Liver (tissue), 3 donors: ENCODE results near the gene DCP2.

ENCODE experiments used
- ATF3 ChIP-seq: IDR thresholded peaks from 2 replicates; pipeline ENCODE4 v1.6.1; 2016; ENCODE audit warnings: antibody characterized with exemption
- CTCF ChIP-seq: fragments of 150-350 bp; IDR thresholded peaks from 2 replicates; pipeline ENCODE4 v1.5.1; 2017; ENCODE audit warnings: improper control_type of control experiment, low read depth, low read length; ENCODE audit not compliant: missing input control
- EGR1 ChIP-seq, 2 donors: IDR thresholded peaks; 2 replicates each; pipeline ENCODE4 v1.6.1; 2016 to 2018; ENCODE audit warnings: antibody characterized with exemption in 2 of 2, low read depth in 2 of 2
- GABPA ChIP-seq, 2 donors: IDR thresholded peaks in 1 of 2; conservative IDR thresholded peaks in 1 of 2; 2 replicates each; pipeline ENCODE4 v1.6.1; 2016; ENCODE audit warnings: antibody characterized with exemption in 2 of 2, mild to moderate bottlenecking in 1 of 2, moderate library complexity in 1 of 2
- JUND ChIP-seq, 2 donors: IDR thresholded peaks; 2 replicates each; pipeline ENCODE4 v1.6.1; 2016; ENCODE audit warnings: antibody characterized with exemption in 2 of 2
- NR2F2 ChIP-seq: IDR thresholded peaks from 2 replicates; pipeline ENCODE4 v1.6.1; 2016; ENCODE audit warnings: antibody characterized with exemption
- RAD21 ChIP-seq, 2 donors: IDR thresholded peaks; 2 replicates each; pipeline ENCODE4 v1.6.1; 2016; ENCODE audit warnings: antibody characterized with exemption in 2 of 2, mild to moderate bottlenecking in 2 of 2
- RXRA ChIP-seq, 2 donors: IDR thresholded peaks; 2 replicates each; pipeline ENCODE4 v1.6.1; 2017 to 2018; ENCODE audit warnings: antibody characterized with exemption in 2 of 2, mild to moderate bottlenecking in 1 of 2
- TAF1 ChIP-seq: conservative IDR thresholded peaks from 2 replicates; pipeline ENCODE4 v1.6.1; 2016; ENCODE audit warnings: antibody characterized with exemption, mild to moderate bottlenecking
- ZBTB33 ChIP-seq: IDR thresholded peaks from 2 replicates; pipeline ENCODE4 v1.6.1; 2016; ENCODE audit warnings: antibody characterized with exemption
- TF ChIP-seq, protein P1 (sequence below): IDR thresholded peaks from 2 replicates; pipeline ENCODE4 v1.6.1; 2016; ENCODE audit warnings: antibody characterized with exemption
- TF ChIP-seq, protein P2 (sequence below): IDR thresholded peaks from 2 replicates; pipeline ENCODE4 v1.6.1; 2016; ENCODE audit warnings: antibody characterized with exemption, mild to moderate bottlenecking
- donor health status: healthy.
- donor health status: healthy.

- TF ChIP-seq CTCF (no peak), GABPA (IDR thresholded peaks at IDR 0.05 in 1 of 2, conservative IDR thresholded peaks at IDR 0.05 in 1 of 2) (no peak), JUND (IDR thresholded peaks at IDR 0.05) (no peak), TAF1 (no peak), RXRA (IDR thresholded peaks at IDR 0.05) (no peak), ATF3 (no peak), EGR1 (IDR thresholded peaks at IDR 0.05; ENCODE audit: low read depth in 2 of 2) (no peak), NR2F2 (no peak), RAD21 (IDR thresholded peaks at IDR 0.05) (no peak), ZBTB33 (no peak)
- TF ChIP-seq, protein P1, sequence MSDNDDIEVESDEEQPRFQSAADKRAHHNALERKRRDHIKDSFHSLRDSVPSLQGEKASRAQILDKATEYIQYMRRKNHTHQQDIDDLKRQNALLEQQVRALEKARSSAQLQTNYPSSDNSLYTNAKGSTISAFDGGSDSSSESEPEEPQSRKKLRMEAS: no peak
- TF ChIP-seq, protein P2, sequence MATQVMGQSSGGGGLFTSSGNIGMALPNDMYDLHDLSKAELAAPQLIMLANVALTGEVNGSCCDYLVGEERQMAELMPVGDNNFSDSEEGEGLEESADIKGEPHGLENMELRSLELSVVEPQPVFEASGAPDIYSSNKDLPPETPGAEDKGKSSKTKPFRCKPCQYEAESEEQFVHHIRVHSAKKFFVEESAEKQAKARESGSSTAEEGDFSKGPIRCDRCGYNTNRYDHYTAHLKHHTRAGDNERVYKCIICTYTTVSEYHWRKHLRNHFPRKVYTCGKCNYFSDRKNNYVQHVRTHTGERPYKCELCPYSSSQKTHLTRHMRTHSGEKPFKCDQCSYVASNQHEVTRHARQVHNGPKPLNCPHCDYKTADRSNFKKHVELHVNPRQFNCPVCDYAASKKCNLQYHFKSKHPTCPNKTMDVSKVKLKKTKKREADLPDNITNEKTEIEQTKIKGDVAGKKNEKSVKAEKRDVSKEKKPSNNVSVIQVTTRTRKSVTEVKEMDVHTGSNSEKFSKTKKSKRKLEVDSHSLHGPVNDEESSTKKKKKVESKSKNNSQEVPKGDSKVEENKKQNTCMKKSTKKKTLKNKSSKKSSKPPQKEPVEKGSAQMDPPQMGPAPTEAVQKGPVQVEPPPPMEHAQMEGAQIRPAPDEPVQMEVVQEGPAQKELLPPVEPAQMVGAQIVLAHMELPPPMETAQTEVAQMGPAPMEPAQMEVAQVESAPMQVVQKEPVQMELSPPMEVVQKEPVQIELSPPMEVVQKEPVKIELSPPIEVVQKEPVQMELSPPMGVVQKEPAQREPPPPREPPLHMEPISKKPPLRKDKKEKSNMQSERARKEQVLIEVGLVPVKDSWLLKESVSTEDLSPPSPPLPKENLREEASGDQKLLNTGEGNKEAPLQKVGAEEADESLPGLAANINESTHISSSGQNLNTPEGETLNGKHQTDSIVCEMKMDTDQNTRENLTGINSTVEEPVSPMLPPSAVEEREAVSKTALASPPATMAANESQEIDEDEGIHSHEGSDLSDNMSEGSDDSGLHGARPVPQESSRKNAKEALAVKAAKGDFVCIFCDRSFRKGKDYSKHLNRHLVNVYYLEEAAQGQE: no peak
Observed at GRCh38 chr5:112930082-112930344, 46.6 kb upstream of the DCP2 start.
